Mesendoderm (in vitro differentiated cells): Measurements from ENCODE around the gene USP47.

ENCODE experiments used
- DNase-seq: peaks from one replicate; pipeline ENCODE4 v3.0.0; 2013
- H2AK5ac ChIP-seq: 2 replicates; pipeline ENCODE4 v1.6.1; 2013; ENCODE audit warnings: low read length, inconsistent platforms
- H2BK120ac ChIP-seq: 2 replicates; pipeline ENCODE4 v1.6.1; 2013; ENCODE audit warnings: low read depth, mild to moderate bottlenecking, low read length, moderate library complexity, mixed read lengths
- H2BK15ac ChIP-seq: replicated peaks from 2 replicates; pipeline ENCODE4 v1.6.1; 2013; ENCODE audit warnings: low read depth, mild to moderate bottlenecking, moderate library complexity
- H2BK5ac ChIP-seq: 2 replicates; pipeline ENCODE4 v1.6.1; 2013; ENCODE audit warnings: low read length, inconsistent platforms
- H3K18ac ChIP-seq: 2 replicates; pipeline ENCODE4 v1.6.1; 2013; ENCODE audit warnings: mild to moderate bottlenecking, low read length, mixed read lengths
- H3K23ac ChIP-seq: one replicate; pipeline ENCODE4 v1.6.1; 2013; ENCODE audit warnings: low read length
- H3K27ac ChIP-seq: 2 replicates; pipeline ENCODE4 v1.5.1; 2013; ENCODE audit warnings: low read depth, mild to moderate bottlenecking, inconsistent platforms, low read length, moderate library complexity
- H3K27me3 ChIP-seq: 2 replicates; pipeline ENCODE4 v1.6.1; 2013; ENCODE audit warnings: low read length, control low read depth, mild to moderate bottlenecking, inconsistent platforms; ENCODE audit not compliant: insufficient read depth, poor library complexity
- H3K36me3 ChIP-seq: 2 replicates; pipeline ENCODE4 v1.6.1; 2013; ENCODE audit warnings: low read length, inconsistent platforms; ENCODE audit not compliant: control insufficient read depth, insufficient read depth
- H3K4ac ChIP-seq: one replicate; pipeline ENCODE4 v1.6.1; 2013; ENCODE audit warnings: low read depth, mild to moderate bottlenecking, low read length, moderate library complexity
- H3K4me1 ChIP-seq: 2 replicates; pipeline ENCODE4 v1.6.1; 2013; ENCODE audit warnings: low read depth, low read length, inconsistent platforms; ENCODE audit not compliant: control insufficient read depth
- H3K4me2 ChIP-seq: 2 replicates; pipeline ENCODE4 v1.6.1; 2013; ENCODE audit warnings: low read length
- H3K4me3 ChIP-seq: 2 replicates; pipeline ENCODE4 v1.5.1; 2013; ENCODE audit warnings: mild to moderate bottlenecking, low read length
- H3K56ac ChIP-seq: one replicate; pipeline ENCODE4 v1.6.1; 2013; ENCODE audit warnings: low read length
- H3K79me1 ChIP-seq: 2 replicates; pipeline ENCODE4 v1.6.1; 2013; ENCODE audit warnings: low read length, inconsistent platforms
- H3K79me2 ChIP-seq: 2 replicates; pipeline ENCODE4 v1.6.1; 2013; ENCODE audit warnings: mild to moderate bottlenecking, low read length; ENCODE audit not compliant: control insufficient read depth, insufficient read depth
- H3K9ac ChIP-seq: 2 replicates; pipeline ENCODE4 v1.6.1; 2013; ENCODE audit warnings: low read length, inconsistent platforms
- H4K5ac ChIP-seq: one replicate; pipeline ENCODE4 v1.6.1; 2013; ENCODE audit warnings: low read length
- H4K8ac ChIP-seq: one replicate; pipeline ENCODE4 v1.6.1; 2013; ENCODE audit warnings: low read depth, mild to moderate bottlenecking, control low read depth, low read length, moderate library complexity
- WGBS: extraction: QIAGEN DNeasy Blood & Tissue Kit; methylation state at CpG from one replicate; pipeline ENCODE4 v1.1.7; 2013; ENCODE audit warnings: low lambda C conversion rate, missing lambda C conversion rate; ENCODE audit not compliant: insufficient coverage; ENCODE audit errors: extremely low coverage; 5-methylcytosine and 5-hydroxymethylcytosine counted together

The USP47 gene

GRCh38 chr11:11814614-11815452, 26.9 kb upstream of the USP47 start:
- H3K27me3 ChIP-seq = no peaks in the 10 kb centered on the region
- no peak overlapping the region for H3K4me3 ChIP-seq
- no peak overlapping the region for H3K18ac ChIP-seq
- no peaks in the 10 kb centered on the region for H3K4me1 ChIP-seq
- no peaks in the 10 kb centered on the region for H3K36me3 ChIP-seq
- no peak overlapping the region for H3K9ac ChIP-seq
- H2BK15ac ChIP-seq = no peak overlapping the region
- H3K27ac ChIP-seq = no peak overlapping the region
- no peak overlapping the region for H2BK5ac ChIP-seq
- no peak overlapping the region for H2BK120ac ChIP-seq
- no peak overlapping the region for H3K56ac ChIP-seq
- H3K4ac ChIP-seq = no peak overlapping the region
- H3K23ac ChIP-seq = no peak overlapping the region
- no peak overlapping the region for H2AK5ac ChIP-seq
- no peak overlapping the region for H3K4me2 ChIP-seq
- no peak overlapping the region for H4K8ac ChIP-seq
- no peaks in the 10 kb centered on the region for H3K79me2 ChIP-seq
- no peak overlapping the region for H4K5ac ChIP-seq
- DNase-seq = no peak
- no peaks in the 10 kb centered on the region for H3K79me1 ChIP-seq
- no CpG with 5 or more reads among the region's 7 CpGs for WGBS

DNA sequence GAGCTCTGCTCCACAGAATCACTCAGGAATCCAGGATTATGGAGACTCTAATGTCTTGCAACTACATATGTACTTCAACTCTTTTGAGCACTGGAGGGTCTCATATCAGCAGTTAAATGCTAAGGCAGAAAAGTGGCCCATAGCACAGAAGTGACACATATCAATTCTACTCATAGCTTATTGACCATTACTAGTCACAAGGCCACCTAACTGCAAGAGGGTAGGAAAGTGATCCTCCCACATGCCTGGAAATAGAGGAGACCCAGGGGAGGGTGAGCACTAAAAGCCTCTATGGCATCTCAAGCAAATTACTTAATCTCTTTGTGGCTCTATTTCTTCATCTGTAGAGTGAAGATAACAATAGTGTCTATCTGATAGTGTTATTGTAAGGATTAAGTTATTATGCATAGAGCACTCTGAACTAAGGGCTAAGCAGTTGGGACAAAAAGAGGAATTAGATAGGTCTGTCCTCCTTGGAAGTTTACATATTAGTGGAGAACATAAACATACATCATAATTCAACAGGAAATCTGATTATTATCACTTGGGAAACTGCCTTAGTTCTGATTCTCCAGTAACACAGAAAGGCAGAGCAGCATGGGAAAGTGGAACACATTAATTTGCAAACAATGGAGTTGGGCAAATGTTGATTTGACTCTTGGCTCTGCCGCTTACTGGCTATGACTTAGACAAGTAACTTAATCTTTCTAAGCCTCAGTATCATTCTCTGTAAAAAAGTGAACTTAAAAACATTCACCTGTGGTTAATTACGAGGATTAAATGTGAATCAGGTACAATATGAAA, 25.1 kb upstream of the USP47 start:
- no CpG with 5 or more reads among the region's 2 CpGs for WGBS
- Histone ChIP-seq H3K27ac (no peak overlapping the region), H3K4me2 (no peak overlapping the region), H3K23ac (no peak overlapping the region), H3K4me3 (no peak overlapping the region), H4K8ac (no peak overlapping the region), H3K56ac (no peak overlapping the region), H3K18ac (no peak overlapping the region), H3K4me1 (no peaks in the 10 kb centered on the region), H3K4ac (no peak overlapping the region), H3K27me3 (no peaks in the 10 kb centered on the region), H2AK5ac (no peak overlapping the region), H3K9ac (no peak overlapping the region), H4K5ac (no peak overlapping the region), H3K79me1 (no peaks in the 10 kb centered on the region), H3K79me2 (no peaks in the 10 kb centered on the region), H2BK15ac (no peak overlapping the region), H3K36me3 (no peaks in the 10 kb centered on the region), H2BK120ac (no peak overlapping the region), H2BK5ac (no peak overlapping the region)
- DNase-seq = peak; percentile 16

DNA sequence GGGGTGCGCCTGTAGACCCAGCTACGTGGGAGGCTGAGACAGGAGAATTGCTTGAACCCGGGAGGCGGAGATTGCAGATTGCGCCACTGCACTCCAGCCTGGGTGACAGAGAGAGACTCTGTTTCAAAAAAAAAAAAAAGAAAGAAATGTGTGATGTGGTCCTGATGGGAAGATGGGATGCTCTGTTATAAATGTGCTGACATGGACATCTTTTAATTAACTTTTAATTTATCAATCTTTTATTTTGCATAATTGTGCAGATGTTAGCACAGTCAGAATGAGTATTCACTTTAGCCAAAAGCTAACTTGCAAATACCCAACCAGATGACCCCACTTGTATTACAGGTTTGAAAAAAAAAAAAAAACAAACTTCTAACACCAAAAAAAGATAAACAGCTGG, 23.8 kb upstream of the USP47 start:
- H3K79me2 ChIP-seq = no peaks in the 10 kb centered on the region
- H3K56ac ChIP-seq = no peak overlapping the region
- H3K79me1 ChIP-seq = no peaks in the 10 kb centered on the region
- H3K9ac ChIP-seq = no peak overlapping the region
- H3K36me3 ChIP-seq = no peaks in the 10 kb centered on the region
- no peak overlapping the region for H3K4me2 ChIP-seq
- no peak overlapping the region for H3K4ac ChIP-seq
- no peak for DNase-seq
- H2BK120ac ChIP-seq = no peak overlapping the region
- H4K8ac ChIP-seq = no peak overlapping the region
- H2BK5ac ChIP-seq = no peak overlapping the region
- H2BK15ac ChIP-seq = no peak overlapping the region
- H3K4me3 ChIP-seq = no peak overlapping the region
- H4K5ac ChIP-seq = no peak overlapping the region
- H3K27ac ChIP-seq = no peak overlapping the region
- H2AK5ac ChIP-seq = no peak overlapping the region
- no peaks in the 10 kb centered on the region for H3K27me3 ChIP-seq
- no CpG with 5 or more reads among the region's 5 CpGs for WGBS
- no peak overlapping the region for H3K18ac ChIP-seq
- no peak overlapping the region for H3K23ac ChIP-seq
- no peaks in the 10 kb centered on the region for H3K4me1 ChIP-seq

GRCh38 chr11:11818529-11819121, 23.1 kb upstream of the USP47 start:
- no peak overlapping the region for H3K18ac ChIP-seq
- H4K8ac ChIP-seq = no peak overlapping the region
- no peak overlapping the region for H2BK120ac ChIP-seq
- no peak overlapping the region for H3K27ac ChIP-seq
- H3K4me1 ChIP-seq = no peaks in the 10 kb centered on the region
- DNase-seq = no peak
- H4K5ac ChIP-seq = no peak overlapping the region
- H2BK5ac ChIP-seq = no peak overlapping the region
- H3K79me2 ChIP-seq = no peaks in the 10 kb centered on the region
- H3K27me3 ChIP-seq = no peaks in the 10 kb centered on the region
- H3K4me2 ChIP-seq = no peak overlapping the region
- WGBS = no CpG with 5 or more reads among the region's 2 CpGs
- H3K79me1 ChIP-seq = no peaks in the 10 kb centered on the region
- no peak overlapping the region for H2AK5ac ChIP-seq
- H3K4me3 ChIP-seq = no peak overlapping the region
- no peak overlapping the region for H3K4ac ChIP-seq
- no peak overlapping the region for H3K9ac ChIP-seq
- H3K36me3 ChIP-seq = no peaks in the 10 kb centered on the region
- H3K56ac ChIP-seq = no peak overlapping the region
- H2BK15ac ChIP-seq = no peak overlapping the region
- H3K23ac ChIP-seq = no peak overlapping the region

GRCh38 chr11:11821899-11822298, 19.9 kb upstream of the USP47 start:
- H3K4ac ChIP-seq = no peak overlapping the region
- no peaks in the 10 kb centered on the region for H3K79me2 ChIP-seq
- WGBS = no CpG with 5 or more reads among the region's 3 CpGs

More at GRCh38 chr11:11821899-11822298, 19.9 kb upstream of the USP47 start:
- H3K56ac ChIP-seq = no peak overlapping the region
- H2BK120ac ChIP-seq = no peak overlapping the region
- DNase-seq = no peak
- H2AK5ac ChIP-seq = no peak overlapping the region
- no peak overlapping the region for H2BK15ac ChIP-seq
- no peak overlapping the region for H4K5ac ChIP-seq
- no peak overlapping the region for H3K27ac ChIP-seq
- H3K4me3 ChIP-seq = no peak overlapping the region
- no peak overlapping the region for H3K4me2 ChIP-seq
- H4K8ac ChIP-seq = no peak overlapping the region
- no peaks in the 10 kb centered on the region for H3K36me3 ChIP-seq
- H3K27me3 ChIP-seq = no peaks in the 10 kb centered on the region
- H3K23ac ChIP-seq = no peak overlapping the region
- H3K4me1 ChIP-seq = no peaks in the 10 kb centered on the region
- no peak overlapping the region for H2BK5ac ChIP-seq
- H3K79me1 ChIP-seq = no peaks in the 10 kb centered on the region
- H3K18ac ChIP-seq = no peak overlapping the region
- no peak overlapping the region for H3K9ac ChIP-seq
